IMR-90 (cell line): ENCODE measurements around the gene ST8SIA2.

Source experiments
- CTCF ChIP-seq: conservative IDR thresholded peaks from 2 replicates; pipeline ENCODE4 v1.5.1; 2012; ENCODE audit warnings: mild to moderate bottlenecking, low read depth, low read length, improper control_type of control experiment
- MXI1 ChIP-seq: IDR thresholded peaks from 2 replicates; pipeline ENCODE4 v1.6.1; 2012; ENCODE audit warnings: low read depth, mild to moderate bottlenecking, low read length, moderate library complexity, borderline replicate concordance
- POLR2A ChIP-seq: IDR thresholded peaks from 2 replicates; pipeline ENCODE4 v1.6.1; 2012; ENCODE audit warnings: mild to moderate bottlenecking, low read depth, low read length
- RCOR1 ChIP-seq: IDR thresholded peaks from 2 replicates; pipeline ENCODE4 v1.6.1; 2012; ENCODE audit warnings: mild to moderate bottlenecking, low read length, improper control_type of control experiment; ENCODE audit not compliant: insufficient replicate concordance

DNA sequence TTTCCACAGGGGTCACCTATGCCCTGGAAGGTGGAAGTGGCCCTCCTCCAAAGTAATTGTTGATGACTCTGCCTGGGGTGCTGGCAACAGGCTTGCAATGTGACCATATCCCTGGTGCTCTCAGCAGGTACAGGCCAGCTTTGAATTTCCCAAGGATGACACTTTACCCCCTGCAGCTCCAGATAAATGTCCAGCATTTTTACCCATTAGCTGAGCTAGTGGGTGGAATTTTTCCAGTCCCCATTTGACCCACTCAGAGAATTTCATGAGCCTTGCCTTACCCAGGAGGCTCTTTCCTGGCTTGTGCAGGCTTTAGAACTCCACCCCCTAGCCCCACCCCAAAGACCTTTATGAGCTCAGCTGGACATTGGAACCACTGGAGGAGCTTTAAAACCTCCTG is 77.6 kb downstream of the ST8SIA2 start:
- TF ChIP-seq CTCF (no peak), POLR2A (no peak), RCOR1 (no peak), MXI1 (no peak)
